GM19467 (cell line): Measurements from ENCODE around the gene RALGPS1.

Experiments used
- ATAC-seq: cut with Tn5 transposase; IDR thresholded peaks from one replicate; pipeline ENCODE4 v1.9.1; 2021; ENCODE audit warnings: mild to moderate bottlenecking, moderate library complexity; ENCODE audit not compliant: unreplicated experiment

Gene RALGPS1

GRCh38 chr9:127199001-127199791, 284.6 kb downstream of the RALGPS1 start:
- no peak for ATAC-seq

DNA sequence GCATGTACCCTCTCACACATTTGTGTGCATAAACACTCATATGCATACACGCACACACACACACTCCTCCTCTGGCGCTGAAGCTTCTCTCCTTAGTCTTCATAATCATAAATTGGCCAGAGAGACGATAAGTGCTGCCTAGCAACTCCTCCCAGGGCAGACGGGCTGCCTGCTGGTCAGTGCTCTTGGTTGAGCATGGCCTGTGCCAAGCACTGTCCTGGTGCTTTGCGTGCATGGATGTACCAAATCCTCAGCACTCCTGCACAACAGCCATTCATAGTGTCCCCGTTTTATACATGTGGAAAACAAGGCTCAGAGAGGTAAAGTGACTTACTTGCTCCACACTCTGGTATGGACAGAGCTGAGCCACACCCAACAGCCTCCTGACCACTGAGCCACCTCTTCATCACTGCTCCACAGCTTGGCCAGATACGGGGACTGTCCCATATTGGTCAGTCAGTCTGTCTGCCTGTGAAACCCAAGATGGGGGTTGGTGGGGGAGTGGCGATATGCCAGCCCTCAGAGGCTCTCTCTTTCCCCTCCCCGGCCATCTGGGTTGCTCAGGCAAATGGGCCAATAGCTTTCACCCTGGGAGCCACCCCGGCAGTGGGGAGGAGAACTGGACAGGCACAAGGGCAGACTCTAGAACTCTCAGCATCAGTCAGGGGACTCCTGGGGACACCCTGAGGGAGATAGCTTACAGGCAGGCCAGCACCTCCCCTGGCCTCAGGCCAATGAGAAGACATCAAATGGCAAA, 285.7 kb downstream of the RALGPS1 start:
- ATAC-seq, result no peak

- ATAC-seq, result no peak
Observed at GRCh38 chr9:127201071-127201541, 286.5 kb downstream of the RALGPS1 start.

- no peak for ATAC-seq
Observed at GRCh38 chr9:127201731-127202130, 287.1 kb downstream of the RALGPS1 start.

- ATAC-seq, result no peak
Observed at GRCh38 chr9:127202461-127203169, 288.0 kb downstream of the RALGPS1 start.

- ATAC-seq, result no peak
Observed at GRCh38 chr9:127203681-127204327, 289.2 kb downstream of the RALGPS1 start.

DNA sequence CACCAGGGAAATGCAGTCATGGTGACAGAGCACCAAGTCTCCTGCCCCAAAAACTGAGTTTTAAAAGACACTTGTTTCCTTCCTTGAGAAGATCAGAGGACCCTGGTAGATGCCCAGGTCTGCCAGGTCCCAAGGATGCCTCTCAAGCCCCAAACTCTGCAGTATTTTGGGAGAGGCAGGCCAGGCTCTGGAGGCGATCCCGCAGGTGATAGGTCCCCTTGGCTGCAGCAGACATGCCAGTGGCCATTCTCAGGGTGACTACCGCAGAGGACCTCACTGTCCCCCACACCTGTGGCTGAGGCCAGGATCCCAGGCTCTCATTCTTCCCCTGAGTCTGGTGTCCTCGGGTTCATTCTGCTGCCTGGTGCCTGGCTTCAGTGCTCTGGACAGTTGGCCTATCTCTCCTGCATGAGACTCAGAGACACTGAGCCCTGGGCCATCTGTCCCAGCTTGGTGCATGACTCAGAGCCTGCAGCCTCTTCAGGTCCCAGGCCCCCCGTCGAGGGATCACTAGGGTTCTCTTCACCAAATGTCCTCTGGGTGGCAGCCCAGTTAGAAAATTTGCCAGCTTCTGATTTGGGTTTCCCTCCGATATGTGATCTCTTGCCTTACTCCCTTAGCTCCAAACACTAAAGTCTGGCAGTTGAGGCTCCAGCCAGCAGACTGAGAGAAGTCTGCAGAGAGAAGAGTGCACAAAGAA, 290.3 kb downstream of the RALGPS1 start:
- ATAC-seq, result no peak

- ATAC-seq, result no peak
Observed at GRCh38 chr9:127205952-127206351, 291.4 kb downstream of the RALGPS1 start.

DNA sequence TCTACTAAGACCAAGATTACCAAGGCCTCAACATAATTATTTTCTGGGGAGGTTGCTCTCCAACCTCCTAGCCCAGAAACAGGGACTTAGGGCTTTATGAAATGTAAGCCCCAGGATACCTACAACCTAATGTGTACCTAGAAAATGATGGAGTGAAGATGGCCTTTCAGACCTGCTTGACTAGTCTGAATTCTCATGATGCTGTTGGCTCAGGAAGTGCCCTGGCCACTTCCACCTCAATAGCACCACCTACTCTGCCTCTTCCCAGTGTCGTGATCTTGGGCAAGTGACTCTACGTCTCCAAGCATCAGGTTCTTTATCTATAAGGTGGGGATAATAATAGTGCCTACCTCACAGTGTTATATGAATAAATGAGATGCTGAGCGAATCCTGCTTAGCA, 292.1 kb downstream of the RALGPS1 start:
- ATAC-seq, result no peak

DNA sequence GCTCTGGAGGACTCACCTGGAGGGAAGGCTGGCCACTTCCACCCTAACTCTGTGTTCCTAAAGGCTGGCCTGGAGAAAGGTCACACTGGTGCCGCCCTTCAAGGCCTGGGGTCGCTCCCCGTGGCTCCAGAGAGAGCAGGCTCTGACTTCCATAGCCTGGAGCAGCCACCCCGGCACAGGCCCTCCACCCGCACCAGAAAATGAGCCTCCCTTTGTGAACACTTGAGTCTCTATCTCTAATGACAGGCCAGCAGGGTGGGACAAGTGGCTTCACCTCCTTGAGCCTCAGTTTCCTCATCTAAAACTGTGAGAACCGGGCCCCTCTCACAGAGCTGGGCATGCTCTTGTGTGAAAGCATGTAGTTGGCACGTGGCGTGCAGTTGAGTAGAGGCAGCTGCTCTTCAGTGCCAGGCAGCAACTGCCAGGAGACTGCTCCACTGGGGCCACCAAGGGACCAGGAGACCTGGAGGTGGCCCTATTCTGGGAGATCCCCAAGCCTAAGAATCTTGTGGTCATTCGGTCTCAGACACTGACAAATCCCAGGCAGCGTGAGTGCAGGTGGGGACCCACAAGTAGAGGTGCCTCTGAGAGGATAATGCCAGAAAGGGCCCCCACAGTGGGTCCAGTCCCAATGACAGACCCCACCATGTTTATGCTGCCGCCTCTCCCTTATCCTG, 293.3 kb downstream of the RALGPS1 start:
- ATAC-seq, result no peak

DNA sequence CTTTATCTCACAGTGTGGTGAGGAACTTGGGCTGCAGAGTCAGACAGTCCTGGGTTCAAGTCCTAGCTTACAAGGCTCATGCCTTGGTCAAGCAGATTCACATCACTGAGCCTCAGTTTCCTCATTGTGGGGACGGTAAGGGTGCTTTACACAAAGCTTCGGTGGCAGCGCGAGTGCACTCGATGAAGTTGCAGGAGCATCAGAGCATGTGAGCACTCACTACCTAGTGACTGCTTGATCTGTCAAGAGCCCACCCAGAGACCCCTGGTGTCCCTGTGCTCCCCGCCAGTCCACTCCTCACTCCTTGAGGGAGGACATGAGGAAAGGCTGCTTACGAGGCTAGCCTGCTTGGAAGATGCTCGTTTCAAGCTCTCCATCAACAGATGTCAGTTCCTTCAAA, 293.8 kb downstream of the RALGPS1 start:
- no peak for ATAC-seq

DNA sequence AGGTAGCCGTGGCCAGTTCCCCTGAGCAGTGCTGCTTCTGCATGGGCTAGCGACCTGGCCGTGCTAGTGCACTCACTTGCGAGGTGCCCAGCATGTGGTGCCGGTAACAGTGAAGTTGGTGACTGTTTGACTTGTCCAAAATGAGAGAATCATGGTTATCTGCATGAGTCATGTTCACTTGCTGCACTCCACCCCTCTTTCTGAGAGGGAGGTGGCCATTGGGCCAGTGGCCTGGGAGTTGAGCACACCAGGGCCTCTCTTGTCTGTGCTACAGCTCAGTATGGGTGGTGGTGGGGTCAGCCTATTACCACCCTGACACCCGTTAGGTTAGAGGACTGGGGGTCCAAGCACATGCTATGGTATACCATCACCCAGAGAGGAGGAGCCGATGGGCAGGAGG, 294.6 kb downstream of the RALGPS1 start:
- ATAC-seq, result no peak

GRCh38 chr9:127209948-127210640, 295.5 kb downstream of the RALGPS1 start:
- no peak for ATAC-seq

- ATAC-seq, result no peak
Observed at GRCh38 chr9:127210851-127211730, 296.5 kb downstream of the RALGPS1 start.

DNA sequence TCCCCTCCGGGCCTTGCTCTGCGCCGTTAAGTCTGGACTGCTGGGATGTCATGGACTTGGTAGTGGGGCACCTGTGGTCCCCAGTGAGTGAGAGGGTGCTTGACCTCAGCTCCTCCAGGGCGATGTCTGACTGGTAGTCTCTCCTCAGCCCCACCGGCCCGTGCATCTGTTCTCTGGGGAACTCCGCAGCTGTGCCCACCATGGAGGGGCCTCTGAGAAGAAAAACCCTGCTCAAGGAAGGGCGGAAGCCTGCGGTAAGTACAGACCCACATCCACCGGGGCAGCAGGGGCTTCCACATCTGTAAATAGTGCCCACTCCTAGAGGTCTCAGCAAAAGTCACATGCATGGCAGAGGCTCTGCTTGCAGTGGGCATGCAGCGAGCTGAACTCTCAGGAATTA, 297.4 kb downstream of the RALGPS1 start:
- ATAC-seq, result no peak

- no peak for ATAC-seq
Observed at GRCh38 chr9:127212453-127212852, 297.9 kb downstream of the RALGPS1 start.

- no peak for ATAC-seq
Observed at GRCh38 chr9:127213859-127214258, 299.3 kb downstream of the RALGPS1 start.
